HG03342 (cell line): ENCODE data around the gene AFTPH.

ENCODE experiments used
- ATAC-seq: cut with Tn5 transposase; IDR thresholded peaks from one replicate; pipeline ENCODE4 v1.9.1; 2021; ENCODE audit warnings: mild to moderate bottlenecking, moderate library complexity; ENCODE audit not compliant: unreplicated experiment

AFTPH gene

DNA sequence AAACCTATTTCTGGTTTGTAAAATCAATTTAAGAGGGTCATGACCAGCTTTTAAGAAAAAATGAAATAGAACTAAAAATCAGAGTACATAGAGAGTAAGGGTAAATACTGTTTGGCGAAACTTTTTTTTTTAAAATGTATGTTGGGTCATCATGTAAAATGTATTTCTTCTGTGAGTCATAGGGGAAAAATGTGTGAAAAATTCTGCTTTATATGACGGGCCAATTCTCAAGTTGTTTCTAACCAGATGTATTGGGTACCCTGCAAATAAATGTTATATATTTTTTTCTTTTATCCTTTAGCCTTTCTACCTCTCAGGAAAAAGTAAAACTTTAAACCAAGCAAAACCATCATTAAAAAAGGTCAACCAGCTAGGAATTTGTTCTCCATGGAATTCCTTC, 13.9 kb downstream of the AFTPH start:
- no peak for ATAC-seq

DNA sequence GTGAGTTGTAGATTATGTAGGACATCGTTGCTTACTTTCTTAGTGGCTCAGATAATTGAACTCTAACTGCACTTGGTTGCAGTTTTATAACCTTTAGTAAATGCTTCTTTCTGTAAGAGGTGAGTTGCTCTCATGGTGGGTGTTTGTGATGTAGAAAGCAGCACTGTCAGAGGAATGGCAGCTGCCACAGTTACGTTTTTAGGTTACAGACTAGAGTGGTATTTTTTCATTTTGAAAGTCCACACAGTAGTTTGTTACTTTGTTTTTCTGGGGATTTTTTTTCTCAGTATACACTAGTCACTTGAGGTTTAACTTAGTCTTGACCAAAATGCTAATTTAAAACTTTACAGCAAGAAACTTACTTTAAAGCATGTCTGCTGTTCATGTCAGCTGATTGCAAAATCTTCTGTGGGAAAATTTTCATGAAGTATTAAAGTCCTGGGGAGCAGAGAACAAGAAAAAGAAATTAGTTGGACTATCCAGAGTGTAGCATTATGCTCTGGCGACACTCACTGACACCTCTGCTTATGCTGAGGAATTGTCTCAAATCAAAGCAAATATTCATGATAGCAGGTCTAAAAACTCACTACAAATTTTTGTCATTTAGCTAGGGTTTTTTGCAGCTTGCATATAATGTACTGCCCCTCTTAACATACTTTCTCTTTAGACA, 14.8 kb downstream of the AFTPH start:
- ATAC-seq: no peak

DNA sequence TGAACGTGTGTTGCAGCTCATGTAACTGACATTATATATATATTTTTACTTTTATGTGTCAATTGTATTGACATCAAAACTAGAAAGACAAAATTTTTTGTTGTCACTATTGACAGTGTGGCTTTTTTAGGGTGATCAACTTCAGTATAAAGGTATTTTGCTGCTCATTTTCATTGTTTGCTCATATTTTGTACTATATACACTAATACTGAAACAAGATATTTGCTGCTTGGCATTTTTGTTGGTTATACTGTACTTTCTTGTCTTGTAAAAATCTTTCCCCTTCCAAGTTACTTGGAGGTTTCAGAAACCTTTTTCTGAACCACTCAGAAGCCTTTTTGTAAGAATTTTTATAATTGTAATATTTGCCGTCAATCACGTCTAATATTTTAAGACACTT, 16.5 kb downstream of the AFTPH start:
- no peak for ATAC-seq

DNA sequence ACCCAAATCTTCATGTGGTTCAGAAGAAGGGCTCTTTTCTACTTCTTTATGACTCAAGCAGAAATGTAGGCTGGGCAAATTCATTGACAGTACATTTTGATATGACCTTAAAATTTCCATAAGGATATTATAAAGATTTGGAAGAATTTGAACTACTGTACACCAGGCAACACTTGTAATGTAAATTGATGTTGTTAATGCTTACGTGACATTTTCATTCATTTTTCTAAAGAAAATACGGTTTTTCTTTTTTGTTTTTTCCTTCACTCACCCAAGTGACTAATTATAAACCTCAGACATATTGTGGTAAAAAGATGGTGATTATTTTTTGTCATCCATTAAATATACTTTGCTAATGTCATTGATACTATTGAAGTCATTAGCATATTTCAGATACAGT, 17.4 kb downstream of the AFTPH start:
- no peak for ATAC-seq

DNA sequence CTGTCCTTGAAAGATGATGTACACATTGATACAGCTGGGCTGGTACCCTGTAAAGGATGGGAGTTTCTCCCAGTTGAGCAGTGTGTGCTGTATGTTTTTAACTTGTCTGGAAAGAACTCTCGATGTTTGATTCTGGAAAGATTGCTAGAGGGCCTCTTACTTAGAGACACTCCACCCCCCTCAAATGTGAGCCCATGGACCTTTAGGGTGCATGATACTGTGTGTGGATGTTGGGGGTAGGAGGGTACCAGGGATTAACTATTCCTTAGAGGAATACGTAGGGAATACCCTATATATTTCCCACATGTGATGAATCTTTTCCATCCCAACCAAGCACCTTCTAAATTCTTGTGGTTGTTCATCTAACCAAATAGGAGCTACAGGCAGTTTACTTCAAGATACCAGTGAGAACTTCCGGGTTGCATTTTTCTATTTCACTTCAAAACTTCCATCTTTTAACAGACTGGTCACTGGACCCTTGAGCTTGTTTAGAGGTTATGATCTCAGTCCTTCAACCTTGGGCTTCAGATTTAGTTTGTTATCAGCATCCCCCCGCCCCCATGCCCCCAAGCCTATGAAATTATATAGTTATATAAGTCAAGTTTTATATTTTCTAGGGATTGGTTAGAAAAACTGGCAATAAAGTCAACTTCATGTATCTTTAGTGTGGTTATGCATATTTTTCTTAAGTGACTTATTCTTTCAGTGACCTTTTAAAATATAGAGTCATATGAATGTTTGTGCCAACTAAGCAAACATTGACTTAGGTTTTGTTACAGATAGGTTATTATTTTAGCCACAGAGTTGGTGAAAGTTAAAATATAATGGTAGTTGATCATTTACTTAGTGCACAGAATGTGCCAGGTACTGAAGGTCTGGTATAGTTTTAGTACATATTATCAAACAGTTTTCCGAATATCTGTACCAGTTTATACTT, 18.2 kb downstream of the AFTPH start:
- ATAC-seq: no peak

DNA sequence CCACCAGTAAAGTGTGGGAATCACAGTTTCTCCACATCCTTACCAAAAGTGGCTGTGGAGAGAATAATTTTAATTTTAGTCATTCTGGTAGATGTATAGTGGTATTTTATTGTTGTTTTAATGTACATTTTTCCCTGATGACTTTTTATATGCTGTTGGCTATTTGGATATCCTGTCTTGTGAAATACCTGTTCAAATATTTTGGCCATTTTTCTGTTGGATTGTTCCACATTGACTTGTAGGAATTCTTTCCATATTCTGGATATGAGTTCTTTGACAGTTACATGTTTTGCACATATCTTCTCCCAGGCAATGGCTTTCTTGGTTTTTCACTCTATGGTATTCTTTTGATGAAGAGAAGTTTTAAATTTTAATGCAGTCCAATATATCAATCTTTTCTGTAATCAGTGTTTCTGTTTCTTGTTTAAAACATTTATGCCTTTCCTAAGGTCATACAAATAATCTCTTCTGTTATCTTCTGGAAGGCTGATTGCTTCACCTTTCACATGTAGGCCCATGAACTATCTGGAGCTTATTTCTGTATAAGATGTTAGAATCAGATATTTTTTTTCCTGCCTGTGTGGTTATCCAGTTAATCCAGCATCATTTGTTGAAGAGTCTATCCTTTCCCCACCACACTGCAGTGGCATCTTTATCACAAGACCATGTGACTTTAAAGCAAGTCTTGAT, 19.0 kb downstream of the AFTPH start:
- no peak for ATAC-seq

DNA sequence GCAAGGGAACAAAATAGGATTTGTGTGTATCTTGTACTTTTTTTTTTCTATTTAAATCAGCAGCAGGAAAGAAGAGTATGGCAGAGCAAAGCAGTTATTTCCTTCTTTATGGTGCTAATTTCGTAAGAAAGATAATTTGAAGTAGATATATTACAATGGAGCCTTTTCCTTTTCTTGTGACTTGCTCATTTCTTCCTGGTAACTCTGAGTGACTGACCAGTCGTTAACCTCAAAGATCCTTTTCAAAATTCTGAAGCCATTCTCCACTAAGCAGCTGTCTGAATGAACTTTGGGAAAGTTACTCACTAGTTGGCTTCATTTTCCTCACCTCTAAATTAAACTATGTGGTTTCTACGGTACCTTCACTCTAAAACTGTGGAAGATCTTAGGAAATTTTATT, 24.6 kb downstream of the AFTPH start:
- ATAC-seq: no peak

DNA sequence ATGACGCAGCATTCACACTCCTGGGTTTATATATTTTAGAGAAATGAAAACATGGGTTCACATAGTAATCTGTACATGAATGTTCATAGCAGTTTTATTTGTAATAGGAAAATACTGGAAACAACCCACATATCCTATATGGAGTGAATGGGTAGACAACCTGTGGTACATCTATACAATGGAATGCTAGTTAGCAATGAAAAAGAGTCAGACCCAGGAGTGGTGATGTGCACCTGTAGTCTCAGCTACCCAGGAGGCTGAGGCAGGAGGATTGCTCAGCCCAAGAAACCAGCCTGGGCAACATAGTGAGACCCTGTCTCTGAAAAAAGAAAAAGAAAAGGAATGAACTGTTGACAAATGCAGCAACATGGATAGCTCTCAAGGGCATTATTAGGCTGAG, 25.9 kb downstream of the AFTPH start:
- ATAC-seq: no peak

DNA sequence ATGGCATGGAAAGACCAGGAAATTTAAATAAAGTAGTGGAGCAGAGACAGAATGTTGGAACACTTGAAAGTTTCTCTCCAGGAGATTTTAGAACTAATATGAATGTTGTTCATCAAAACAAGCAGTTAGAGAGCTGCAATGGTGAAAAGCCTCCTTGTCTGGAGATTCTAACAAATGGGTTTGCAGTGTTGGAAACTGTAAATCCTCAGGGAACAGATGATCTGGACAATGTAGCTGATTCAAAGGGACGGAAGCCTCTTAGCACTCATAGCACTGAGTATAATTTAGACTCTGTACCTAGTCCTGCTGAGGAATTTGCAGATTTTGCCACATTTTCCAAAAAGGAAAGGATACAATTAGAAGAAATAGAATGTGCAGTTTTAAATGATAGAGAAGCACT, 27.7 kb downstream of the AFTPH start:
- no peak for ATAC-seq

DNA sequence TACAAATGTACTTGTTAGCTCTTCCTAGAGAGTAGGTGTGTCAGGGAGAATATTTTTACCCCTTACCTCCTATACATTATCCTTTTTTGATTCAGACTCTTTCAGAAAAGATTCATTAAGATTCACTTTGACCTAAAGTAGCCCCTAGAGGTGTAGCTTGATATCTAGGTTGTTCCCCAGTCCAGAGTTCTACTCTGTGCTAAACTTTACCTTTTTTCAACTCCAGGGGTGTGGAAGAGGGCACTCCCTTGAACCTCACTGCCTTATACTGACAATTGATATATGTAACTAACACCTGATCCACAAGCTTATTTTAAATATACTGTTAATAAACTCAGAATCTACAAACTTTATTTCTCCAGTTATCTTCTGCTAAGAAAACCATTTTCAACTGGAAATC, 30.0 kb downstream of the AFTPH start:
- no peak for ATAC-seq

DNA sequence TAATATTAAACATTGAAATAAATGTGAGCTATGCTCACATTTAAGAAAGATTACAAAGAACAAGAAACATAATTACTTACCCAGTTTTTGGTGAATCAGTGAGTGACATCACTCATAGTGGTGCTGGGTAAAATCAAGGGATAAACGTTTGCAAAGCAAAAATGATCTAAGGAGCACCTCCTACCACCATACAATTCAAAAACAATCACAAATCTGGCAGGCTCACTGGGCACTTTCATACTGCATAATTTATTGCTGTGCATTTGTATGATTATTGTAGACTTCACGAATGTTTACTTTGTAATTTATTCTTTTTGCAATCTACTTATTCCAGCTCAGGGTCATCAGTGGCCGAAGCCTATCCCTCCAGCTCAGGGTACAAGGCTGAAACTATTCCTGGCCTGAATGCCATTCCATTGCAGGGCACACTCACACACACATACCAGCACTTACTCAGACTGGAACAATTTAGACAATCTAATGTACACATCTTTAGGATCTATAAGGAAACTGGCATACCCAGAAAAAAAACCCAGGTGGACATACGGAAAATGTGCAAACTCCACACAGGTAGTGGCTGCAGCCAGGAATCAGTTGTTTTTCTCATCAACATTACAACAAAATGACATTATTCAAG, 34.4 kb downstream of the AFTPH start:
- no peak for ATAC-seq

DNA sequence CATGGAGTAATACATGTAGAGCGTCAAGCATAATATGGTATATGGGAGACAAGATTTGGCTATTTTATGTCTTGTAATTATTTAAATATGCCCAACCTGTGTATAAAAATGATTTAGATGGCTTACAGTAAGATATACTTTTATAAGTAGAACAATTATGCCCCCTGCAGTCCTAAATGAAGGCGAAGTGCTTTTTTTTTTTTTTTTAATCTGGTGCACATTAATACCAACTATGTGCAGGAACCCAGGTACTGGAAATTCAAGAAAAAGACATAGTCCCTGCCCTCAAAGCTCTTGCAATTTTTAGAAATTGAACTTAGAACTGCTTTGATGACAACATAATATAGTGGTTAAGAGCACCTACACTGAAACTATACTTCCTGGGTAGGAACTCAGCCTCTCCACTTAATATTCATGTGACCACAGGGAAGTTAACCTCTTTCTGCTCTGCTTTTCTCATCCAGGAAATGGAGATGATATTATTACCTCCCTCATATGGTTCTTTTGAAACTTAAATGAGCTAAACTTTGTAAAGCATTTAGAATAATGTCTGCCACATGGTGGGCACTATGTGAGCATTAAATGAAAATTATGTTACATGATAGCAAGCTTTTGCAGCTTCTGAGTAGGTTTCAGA, 38.1 kb downstream of the AFTPH start:
- ATAC-seq: no peak

DNA sequence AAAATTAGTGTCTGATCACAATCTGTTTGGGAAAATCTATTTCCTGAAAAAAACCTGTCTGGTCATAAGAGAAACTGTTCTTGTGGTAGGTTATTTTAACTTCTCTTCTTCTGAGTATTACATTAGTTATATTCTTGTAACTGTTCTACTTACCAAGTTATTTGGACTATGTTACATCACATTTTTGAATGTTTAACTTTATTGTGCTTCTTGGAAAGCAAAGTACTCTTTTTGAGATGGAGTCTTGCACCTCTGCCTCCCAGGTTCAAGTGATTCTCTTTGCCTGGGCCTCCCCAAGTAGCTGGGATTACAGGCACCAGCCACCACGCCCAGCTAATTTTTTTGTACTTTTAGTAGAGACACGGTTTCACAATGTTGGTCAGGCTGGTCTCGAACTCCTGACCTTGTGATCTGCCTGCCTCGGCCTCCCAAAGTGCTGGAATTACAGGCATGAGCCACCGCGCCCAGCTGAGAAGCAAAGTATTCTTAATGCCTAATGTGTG, 39.4 kb downstream of the AFTPH start:
- no peak for ATAC-seq

DNA sequence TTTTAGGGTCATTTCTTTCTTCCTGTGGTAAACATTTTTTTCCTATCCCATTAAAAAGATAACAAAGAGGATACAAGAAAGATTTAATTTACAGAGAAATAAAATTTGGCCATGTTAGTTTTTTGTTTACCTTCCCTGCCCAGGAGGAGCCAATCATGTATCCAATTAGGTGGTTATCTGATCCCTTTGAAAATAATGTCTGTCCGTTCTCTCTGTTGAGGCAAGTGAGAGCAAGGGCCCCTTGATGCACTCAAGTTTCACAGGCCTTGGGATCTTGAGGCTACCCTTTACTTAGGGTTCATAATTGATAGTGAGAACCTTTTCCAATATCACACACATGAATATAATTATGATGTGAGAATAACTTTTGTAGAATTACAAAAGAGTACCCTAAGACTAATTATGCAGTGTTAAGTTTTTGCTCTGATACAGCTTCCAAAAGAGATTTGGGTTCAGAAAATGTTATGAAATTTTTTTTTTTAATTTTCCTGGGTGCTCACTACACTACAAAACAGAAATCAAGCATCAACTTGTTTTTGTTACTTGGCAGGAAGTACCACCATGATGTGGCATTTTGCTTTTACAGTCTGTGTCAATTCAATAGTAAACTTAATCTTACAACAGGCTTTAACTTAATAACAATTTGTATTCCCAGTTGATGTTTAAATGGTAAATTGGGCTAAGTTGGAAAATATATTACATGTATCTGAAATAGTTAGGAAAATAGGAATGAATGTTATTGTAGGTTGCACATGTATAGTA, 42.0 kb downstream of the AFTPH start:
- ATAC-seq: no peak

DNA sequence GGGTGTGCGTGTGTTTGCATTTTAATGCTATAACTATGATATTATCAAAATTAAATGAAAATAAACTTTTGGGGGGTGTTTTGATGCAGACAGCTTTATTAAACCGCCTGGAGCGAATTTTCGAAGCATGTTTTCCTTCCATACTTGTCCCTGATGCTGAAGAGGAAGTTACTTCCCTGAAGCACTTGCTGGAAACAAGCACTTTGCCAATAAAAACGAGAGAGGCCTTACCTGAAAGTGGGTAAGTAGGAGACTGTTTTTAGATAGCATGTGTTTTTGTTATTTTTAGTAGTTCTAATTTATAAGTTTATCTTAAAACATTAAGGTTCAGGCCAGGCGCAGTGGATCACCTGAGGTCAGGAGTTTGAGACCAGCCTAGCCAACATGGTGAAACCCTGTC, 43.3 kb downstream of the AFTPH start:
- no peak for ATAC-seq

DNA sequence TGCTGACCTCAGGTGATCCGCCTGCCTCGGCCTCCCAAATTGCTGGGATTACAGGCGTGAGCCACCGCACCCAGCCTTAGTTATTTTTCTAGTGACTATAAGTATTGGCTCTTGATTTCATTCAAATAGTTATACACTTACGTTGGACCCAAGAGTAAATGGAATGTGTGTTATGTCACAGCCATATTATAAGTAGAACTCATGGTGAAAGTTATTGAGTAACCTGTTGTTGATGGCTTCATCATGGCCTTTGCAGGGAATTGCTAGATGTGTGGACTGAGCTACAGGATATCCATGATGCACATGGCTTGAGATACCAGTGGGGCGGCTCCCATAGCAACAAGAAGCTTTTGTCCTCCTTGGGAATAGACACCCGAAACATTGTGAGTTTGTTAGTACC, 44.7 kb downstream of the AFTPH start:
- ATAC-seq: no peak

DNA sequence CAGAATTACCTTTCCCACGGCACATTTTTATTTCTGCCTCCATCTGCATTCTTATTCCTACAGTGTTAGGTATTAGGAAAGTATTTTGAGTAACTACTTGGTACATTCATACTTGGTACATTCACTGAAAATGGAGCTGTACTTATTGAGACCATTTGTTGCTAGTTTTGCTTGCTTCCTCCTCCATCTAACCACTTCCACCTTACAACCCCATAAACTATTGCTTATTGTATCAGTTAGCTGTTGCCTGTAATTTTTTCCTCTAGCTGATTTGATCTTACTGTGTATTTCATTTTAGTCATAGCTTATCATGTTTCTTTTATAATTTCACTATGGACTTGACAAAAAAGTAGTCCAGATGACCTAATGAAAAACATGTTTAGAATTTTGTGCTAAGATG, 50.7 kb downstream of the AFTPH start:
- no peak for ATAC-seq

DNA sequence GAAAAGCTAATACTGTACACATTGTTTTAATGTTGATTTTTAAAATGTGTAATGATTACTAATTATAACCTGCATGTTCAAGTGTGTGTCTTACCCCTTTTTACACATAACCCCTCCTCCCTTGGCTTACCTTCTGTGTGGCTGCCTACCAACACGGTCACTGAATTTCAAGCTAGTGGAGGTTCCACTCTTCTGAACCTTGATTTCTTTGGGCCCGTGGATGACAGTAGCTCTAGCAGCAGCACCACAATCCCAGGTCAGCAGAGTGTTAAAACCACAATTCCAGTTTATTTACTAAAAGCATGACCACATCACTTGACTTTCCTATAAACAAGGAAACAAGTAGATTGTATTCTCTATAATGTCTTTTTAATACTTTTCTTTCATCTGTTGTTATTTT, 56.9 kb downstream of the AFTPH start:
- no peak for ATAC-seq

DNA sequence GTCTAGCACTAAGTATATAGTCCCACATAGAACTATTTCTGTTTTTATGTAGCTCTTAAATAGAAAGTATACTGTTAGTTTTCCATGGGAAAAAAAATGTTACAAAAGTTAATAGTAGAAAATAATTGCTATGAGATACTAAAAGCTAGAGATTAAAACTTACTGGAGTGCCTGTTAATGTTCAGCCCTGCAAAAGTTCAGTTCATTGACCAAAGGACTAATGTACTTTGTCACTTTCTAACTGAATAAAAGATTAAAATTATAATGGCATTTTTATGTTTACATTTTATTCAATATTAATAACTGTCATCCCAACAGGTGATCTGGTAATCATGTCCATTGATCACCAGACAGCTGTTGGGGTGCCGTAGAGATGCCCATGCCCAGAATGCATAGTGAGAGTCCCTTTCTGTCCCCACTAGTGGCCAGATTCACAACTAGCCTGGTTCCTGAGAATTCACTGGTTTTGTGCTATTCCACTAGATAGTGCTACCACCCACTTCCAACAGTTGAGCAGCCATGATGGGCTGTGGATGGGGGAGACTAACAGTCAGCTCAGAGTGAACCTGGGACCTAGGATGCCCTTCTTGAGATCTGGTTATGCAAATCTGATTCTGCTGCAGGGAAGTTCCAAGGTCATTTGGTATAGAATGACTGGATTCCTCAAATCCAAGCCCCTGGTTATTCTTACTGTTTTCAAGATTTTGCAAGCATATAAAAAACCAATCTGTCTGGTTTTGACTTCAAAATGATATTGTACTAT, 57.8 kb downstream of the AFTPH start:
- no peak for ATAC-seq
